Heart right ventricle (tissue), 16 donors: ENCODE data around the gene CELA2B. TPM values are rescaled to one million over a fixed set of nuclear protein-coding genes. Genes with fewer than 3 reads are reported as not detected.

Experiments used
- ATAC-seq, 8 donors: fragments of 200-7000 bp; cut with Tn5 transposase; one replicate each; pipeline ENCODE4 v1.9.1; 2020; ENCODE audit warnings: mild to moderate bottlenecking in 8 of 8, moderate library complexity in 8 of 8, moderate number of reproducible peaks in 1 of 8
- DNase-seq, 2 donors: peaks; one replicate each; pipeline ENCODE4 v3.0.0-alpha.2; 2020
- H3K27ac ChIP-seq, 10 donors: fragments of 200-600 bp; sonication (generic) in 2 of 10; one replicate each; pipeline versions ENCODE4 v1.5.0 to v1.8.0; 2020 to 2022; ENCODE audit warnings: mild to moderate bottlenecking in 3 of 10
- H3K27me3 ChIP-seq, 7 donors: fragments of 200-600 bp; one replicate each; pipeline ENCODE4 v1.8.0; 2021 to 2022; ENCODE audit warnings: mild to moderate bottlenecking in 2 of 7
- H3K36me3 ChIP-seq, 9 donors: fragments of 200-600 bp; sonication (generic) in 1 of 9; one replicate each; pipeline versions ENCODE4 v1.5.0 to v1.8.0; 2020 to 2022; ENCODE audit warnings: mild to moderate bottlenecking in 2 of 9
- H3K4me1 ChIP-seq, 9 donors: fragments of 200-600 bp; sonication (generic) in 1 of 9; one replicate each; pipeline versions ENCODE4 v1.5.0 to v1.8.0; 2020 to 2022; ENCODE audit warnings: mild to moderate bottlenecking in 4 of 9
- H3K4me3 ChIP-seq, 10 donors: fragments of 200-600 bp; sonication (generic) in 2 of 10; one replicate each; pipeline versions ENCODE4 v1.5.0 to v1.8.0; 2020 to 2022; ENCODE audit warnings: mild to moderate bottlenecking in 7 of 10, moderate library complexity in 2 of 10
- H3K9me3 ChIP-seq, 11 donors: fragments of 200-600 bp in 10 of 11; sonication (generic) in 2 of 11; one replicate each; pipeline versions ENCODE4 v1.5.0 to v1.8.0; 2013 to 2022; ENCODE audit warnings: mild to moderate bottlenecking in 2 of 11, control low read depth in 1 of 11, moderate library complexity in 1 of 11
- WGBS, 2 donors: extraction: QIAGEN DNeasy Blood & Tissue Kit; methylation state at CpG; one replicate each; pipeline ENCODE4 v1.1.7; 2013; ENCODE audit warnings: inconsistent platforms in 1 of 2; 5-methylcytosine and 5-hydroxymethylcytosine counted together
- intact Hi-C, 10 donors: fragments of 100-400 bp; cut with DNase I; formaldehyde crosslinking; loops; one replicate each; pipeline versions ENCODE4 v1.11.1 to v1.14.2; 2022
- polyA plus RNA-seq, 2 donors: library from polyadenylated mRNA; stranded (reverse); fragments of 200-250 nt; gene quantifications; one replicate each; pipeline ENCODE4 v1.2.3, GENCODE V29; 2013
- total RNA-seq, 10 donors: library from RNA; stranded (reverse); fragmentation: NEBNext Ultra II Directional in 3 of 10; extraction: Animal tissue kit (Norgen Biotek cat#: 25700) in 3 of 10; gene quantifications; one replicate each; pipeline versions ENCODE4 v1.2.1 to v1.2.4, GENCODE V29; 2021 to 2023
- TF ChIP-seq, protein P1 (sequence below), 9 donors: fragments of 200-600 bp; sonication (generic) in 2 of 9; IDR thresholded peaks; one replicate each; pipeline versions ENCODE4 v1.5.0 to v1.8.0; 2021 to 2022; ENCODE audit warnings: antibody characterized with exemption in 9 of 9, mild to moderate bottlenecking in 5 of 9, moderate library complexity in 1 of 9
- donor health status: Arrhythmogenic right ventricular cardiomyopathy.
- donor health status: ischemic (EF 13 %, LVEDD 7.1; RV severe dilation, severe dysfunction).
- donor health status: healthy with polysubstance abuse.
- donor health status: DM: no; HTN: yes; CAD: no.
- donor health status: DM: no; HTN: no; CAD: no.
- donor health status: ischemic (EF 25% LVEDD 6.9; RV normal size, moderate dysfunction).
- donor health status: ischemic (EF 25% LVEDD 5.7; RV mildly dilated, moderate dysfunction).
- donor health status: healthy.
- donor health status: DM: yes; HTN: yes; CAD: no.
- donor health status: Ischemic cardiomyopathy.
- donor health status: ischemic (EF 35%, LVEDD 5.7; RV mildly dilated, moderate dysfunction).
- donor health status: nonischemic (EF 11% LVEDD 7.7; RV severe dilation, severe dysfunction).
- donor health status: DM: yes; HTN: yes; CAD: no.
- donor health status: PGD.
- donor health status: ischemic (EF 29% LVEDD 5.4; RV normal size, mild dysfunction).
- donor health status: nonischemic (EF 23%, LVEDD 6.1; RV moderate dilation, normal function).

CELA2B gene
- total and polyA plus RNA-seq, 12 donors, result not detected

DNA sequence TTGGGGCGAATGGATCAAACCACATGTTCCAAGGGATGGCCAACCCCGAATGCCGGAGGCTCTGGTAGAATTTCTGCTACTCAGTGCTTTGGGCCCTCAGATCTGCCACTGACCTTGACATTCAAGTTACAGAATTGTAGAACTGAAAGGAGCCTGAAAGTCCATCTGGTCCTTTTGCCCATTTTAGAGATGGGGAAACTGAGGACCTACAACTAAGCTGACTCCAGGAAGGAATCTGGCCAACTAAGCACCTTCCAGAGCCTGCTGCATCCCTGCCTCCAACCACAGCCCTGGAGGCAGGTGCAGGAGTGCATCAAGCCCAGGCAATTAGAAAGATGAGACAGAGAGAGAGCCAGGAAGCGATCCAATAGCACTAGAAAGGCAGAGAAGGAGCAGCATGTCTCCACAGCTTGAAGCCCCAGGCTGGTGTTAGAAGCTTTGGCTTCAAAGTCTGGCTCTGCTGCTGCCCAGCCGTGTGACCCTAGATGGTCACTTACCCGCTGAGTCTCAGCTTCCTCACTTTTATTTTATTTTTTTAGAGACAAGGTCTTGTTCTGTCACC, 38.9 kb upstream of the CELA2B start:
- no peaks in the 10 kb centered on the region for H3K27me3 ChIP-seq
- no peaks in the 10 kb centered on the region for H3K36me3 ChIP-seq
- intact Hi-C loops, result loop anchor here in 5 of 10 donors (10.0 kb wide), 2 partner anchors 62 to 312 kb away; no protein-coding TSS in a partner anchor
- TF ChIP-seq, protein P1, sequence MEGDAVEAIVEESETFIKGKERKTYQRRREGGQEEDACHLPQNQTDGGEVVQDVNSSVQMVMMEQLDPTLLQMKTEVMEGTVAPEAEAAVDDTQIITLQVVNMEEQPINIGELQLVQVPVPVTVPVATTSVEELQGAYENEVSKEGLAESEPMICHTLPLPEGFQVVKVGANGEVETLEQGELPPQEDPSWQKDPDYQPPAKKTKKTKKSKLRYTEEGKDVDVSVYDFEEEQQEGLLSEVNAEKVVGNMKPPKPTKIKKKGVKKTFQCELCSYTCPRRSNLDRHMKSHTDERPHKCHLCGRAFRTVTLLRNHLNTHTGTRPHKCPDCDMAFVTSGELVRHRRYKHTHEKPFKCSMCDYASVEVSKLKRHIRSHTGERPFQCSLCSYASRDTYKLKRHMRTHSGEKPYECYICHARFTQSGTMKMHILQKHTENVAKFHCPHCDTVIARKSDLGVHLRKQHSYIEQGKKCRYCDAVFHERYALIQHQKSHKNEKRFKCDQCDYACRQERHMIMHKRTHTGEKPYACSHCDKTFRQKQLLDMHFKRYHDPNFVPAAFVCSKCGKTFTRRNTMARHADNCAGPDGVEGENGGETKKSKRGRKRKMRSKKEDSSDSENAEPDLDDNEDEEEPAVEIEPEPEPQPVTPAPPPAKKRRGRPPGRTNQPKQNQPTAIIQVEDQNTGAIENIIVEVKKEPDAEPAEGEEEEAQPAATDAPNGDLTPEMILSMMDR (IDR thresholded peaks at IDR 0.05), result no peak
- H3K27ac ChIP-seq, result no peak overlapping the region
- no peak for ATAC-seq
- peaks cover 0 to 12% (median 0%) of the 10 kb centered on the region in 9 donors for H3K4me1 ChIP-seq
- no peak for DNase-seq
- no peaks in the 10 kb centered on the region for H3K9me3 ChIP-seq
- WGBS, 2 donors, result 92 to 99% methylated on average over 6 of the region's 6 CpGs
- no peak overlapping the region for H3K4me3 ChIP-seq

DNA sequence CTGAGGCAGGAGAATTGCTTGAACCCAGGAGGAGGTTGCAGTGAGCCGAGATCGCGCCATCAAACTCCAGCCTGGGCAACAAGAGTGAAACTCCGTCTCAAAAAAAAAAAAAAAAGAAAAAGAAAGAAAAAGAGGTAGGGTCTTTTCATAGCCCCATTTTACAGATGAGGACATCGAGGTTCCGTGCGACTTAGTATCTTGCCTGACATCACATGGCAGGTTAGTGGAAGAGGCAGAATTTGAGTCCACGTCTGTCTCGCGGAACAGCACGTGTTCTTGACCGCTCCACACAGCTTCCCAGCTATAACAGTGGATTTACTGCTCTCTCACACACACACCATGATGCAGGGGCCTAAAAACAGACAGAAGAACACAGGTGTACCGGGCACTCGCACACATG, 36.6 kb upstream of the CELA2B start:
- ATAC-seq (no peak), DNase-seq (no peak)
- H3K4me1 ChIP-seq, result peaks cover 0 to 9% (median 0%) of the 10 kb centered on the region in 9 donors
- H3K27ac ChIP-seq, result no peak overlapping the region
- intact Hi-C loops, result loop anchor here in 5 of 10 donors (10.0 kb wide), 2 partner anchors 65 to 315 kb away; no protein-coding TSS in a partner anchor
- no peaks in the 10 kb centered on the region for H3K27me3 ChIP-seq
- WGBS, 2 donors, result 94 to 96% methylated on average over 14 of the region's 14 CpGs
- TF ChIP-seq, protein P1 (IDR thresholded peaks at IDR 0.05), result no peak
- H3K4me3 ChIP-seq, result no peak overlapping the region
- H3K9me3 ChIP-seq, result no peaks in the 10 kb centered on the region
- no peaks in the 10 kb centered on the region for H3K36me3 ChIP-seq

DNA sequence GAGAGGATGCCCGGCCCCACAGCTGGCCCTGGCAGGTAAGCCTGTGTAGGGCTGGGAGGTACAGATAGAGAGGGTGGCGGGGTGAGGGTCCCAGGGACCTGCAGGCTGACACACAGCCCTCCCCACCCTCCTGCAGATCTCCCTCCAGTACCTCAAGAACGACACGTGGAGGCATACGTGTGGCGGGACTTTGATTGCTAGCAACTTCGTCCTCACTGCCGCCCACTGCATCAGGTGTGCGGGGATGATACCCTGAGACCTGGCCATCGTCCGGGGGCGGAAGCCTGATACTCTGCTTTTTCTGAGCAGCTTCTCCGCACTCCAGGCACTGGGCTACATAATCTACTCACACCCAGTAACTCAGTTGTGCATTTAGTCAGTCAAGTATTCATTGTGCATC, 35.5 kb upstream of the CELA2B start:
- Histone ChIP-seq H3K4me1 (peaks cover 0 to 4% (median 0%) of the 10 kb centered on the region in 9 donors), H3K27me3 (no peaks in the 10 kb centered on the region), H3K27ac (no peak overlapping the region), H3K4me3 (no peak overlapping the region), H3K36me3 (no peaks in the 10 kb centered on the region), H3K9me3 (no peaks in the 10 kb centered on the region)
- DNase-seq (no peak), ATAC-seq (no peak)
- TF ChIP-seq, protein P1 (IDR thresholded peaks at IDR 0.05), result no peak
- WGBS, 2 donors, result 89 to 91% methylated on average over 13 of the region's 13 CpGs
- intact Hi-C loops, result loop anchor here in 1 of 10 donors (10.0 kb wide), 1 partner anchor 56 kb away; no protein-coding TSS in a partner anchor

DNA sequence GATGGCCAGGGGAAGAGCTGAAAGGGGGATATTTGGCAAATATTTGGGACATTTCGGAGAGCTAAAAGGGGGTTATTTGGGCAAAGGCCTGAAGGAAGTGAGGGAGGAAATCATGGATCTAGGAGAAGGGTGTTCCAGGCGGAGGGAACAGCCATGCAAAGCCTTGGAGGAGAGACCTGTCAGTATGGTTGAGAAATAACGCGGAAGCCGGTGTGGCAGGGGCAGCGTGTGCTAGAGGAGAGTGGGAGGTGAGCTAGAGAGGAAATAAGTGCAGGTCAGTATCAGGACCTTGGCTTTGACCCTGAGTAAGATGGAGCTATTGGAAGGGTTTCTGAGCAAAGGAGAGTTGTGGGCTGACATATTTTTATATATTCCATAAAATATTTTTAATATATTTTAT, 34.7 kb upstream of the CELA2B start:
- H3K4me1 ChIP-seq, result peaks cover 0 to 4% (median 0%) of the 10 kb centered on the region in 9 donors
- peaks cover 0 to 7% (median 0%) of the 10 kb centered on the region in 7 donors for H3K27me3 ChIP-seq
- H3K36me3 ChIP-seq, result no peaks in the 10 kb centered on the region
- TF ChIP-seq, protein P1 (IDR thresholded peaks at IDR 0.05), result no peak
- ATAC-seq (no peak), DNase-seq (no peak)
- WGBS, 2 donors, result 80 to 81% methylated on average over 6 of the region's 6 CpGs
- no peaks in the 10 kb centered on the region for H3K9me3 ChIP-seq
- no peak overlapping the region for H3K27ac ChIP-seq
- intact Hi-C loops, result loop anchor here in 1 of 10 donors (10.0 kb wide), 1 partner anchor 56 kb away; no protein-coding TSS in a partner anchor
- no peak overlapping the region for H3K4me3 ChIP-seq
